ENCODE results near the gene HMGN3. TPM values are rescaled to one million over a fixed set of nuclear protein-coding genes. Genes with fewer than 3 reads are reported as not detected.
A peak's percentile ranks its signal among the peaks of the same experiment; 100 is the strongest.

The HMGN3 gene
- total RNA-seq, 1 donor from 2014 or later: 98.2 TPM

GRCh38 chr6:79215213-79215824, 19.2 kb downstream of the HMGN3 start:
- H3K27ac Mint-ChIP-seq (ENCODE audit: unreplicated experiment): peak overlapping the region; percentile 32
- H3K4me3 Mint-ChIP-seq (ENCODE audit: unreplicated experiment): no peak overlapping the region
- no peaks in the 10 kb centered on the region for H3K27me3 Mint-ChIP-seq (ENCODE audit: unreplicated experiment)
- no peak for TF ChIP-seq CTCF (IDR thresholded peaks at IDR 0.05; ENCODE audit: unreplicated experiment)
- H3K36me3 Mint-ChIP-seq (ENCODE audit: low read depth, unreplicated experiment): peaks cover 2% of the 10 kb centered on the region
- no peak for DNase-seq (ENCODE audit: low spot score)
- no peaks in the 10 kb centered on the region for H3K9me3 Mint-ChIP-seq (ENCODE audit: unreplicated experiment)
- H3K4me1 Mint-ChIP-seq (ENCODE audit: unreplicated experiment): peaks cover 5% of the 10 kb centered on the region

DNA sequence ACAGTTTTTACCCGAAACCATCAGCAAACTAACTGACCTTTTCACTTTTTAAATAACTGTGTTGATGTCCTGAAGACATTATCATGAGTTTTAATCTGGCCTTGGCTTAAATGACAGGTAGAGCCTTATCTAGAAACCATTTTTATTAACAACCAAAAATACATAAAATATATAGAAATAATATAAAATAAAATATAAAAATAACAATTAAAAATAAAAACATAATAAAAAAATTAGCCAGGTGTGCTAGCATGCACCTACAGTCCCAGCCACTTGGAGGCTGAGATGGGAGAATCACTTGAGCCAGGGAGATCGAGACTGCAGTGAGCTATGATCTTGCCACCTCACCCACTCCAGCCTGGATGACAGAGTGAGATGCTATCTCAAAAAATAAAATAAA, 21.6 kb downstream of the HMGN3 start:
- DNase-seq (ENCODE audit: low spot score): no peak
- Mint-ChIP-seq H3K4me3 (ENCODE audit: unreplicated experiment) (no peak overlapping the region), H3K27ac (ENCODE audit: unreplicated experiment) (no peak overlapping the region), H3K36me3 (ENCODE audit: low read depth, unreplicated experiment) (peaks cover 3% of the 10 kb centered on the region), H3K4me1 (ENCODE audit: unreplicated experiment) (peaks cover 5% of the 10 kb centered on the region), H3K9me3 (ENCODE audit: unreplicated experiment) (no peaks in the 10 kb centered on the region), H3K27me3 (ENCODE audit: unreplicated experiment) (peaks cover under 1% of the 10 kb centered on the region)
- no peak for TF ChIP-seq CTCF (IDR thresholded peaks at IDR 0.05; ENCODE audit: unreplicated experiment)

GRCh38 chr6:79208816-79209215, 25.7 kb downstream of the HMGN3 start:
- DNase-seq (ENCODE audit: low spot score): no peak
- Mint-ChIP-seq H3K4me3 (ENCODE audit: unreplicated experiment) (no peak overlapping the region), H3K27ac (ENCODE audit: unreplicated experiment) (no peak overlapping the region), H3K4me1 (ENCODE audit: unreplicated experiment) (peaks cover 9% of the 10 kb centered on the region), H3K36me3 (ENCODE audit: low read depth, unreplicated experiment) (peaks cover 14% of the 10 kb centered on the region), H3K9me3 (ENCODE audit: unreplicated experiment) (no peaks in the 10 kb centered on the region), H3K27me3 (ENCODE audit: unreplicated experiment) (peaks cover 1% of the 10 kb centered on the region)
- TF ChIP-seq CTCF (IDR thresholded peaks at IDR 0.05; ENCODE audit: unreplicated experiment): no peak

DNA sequence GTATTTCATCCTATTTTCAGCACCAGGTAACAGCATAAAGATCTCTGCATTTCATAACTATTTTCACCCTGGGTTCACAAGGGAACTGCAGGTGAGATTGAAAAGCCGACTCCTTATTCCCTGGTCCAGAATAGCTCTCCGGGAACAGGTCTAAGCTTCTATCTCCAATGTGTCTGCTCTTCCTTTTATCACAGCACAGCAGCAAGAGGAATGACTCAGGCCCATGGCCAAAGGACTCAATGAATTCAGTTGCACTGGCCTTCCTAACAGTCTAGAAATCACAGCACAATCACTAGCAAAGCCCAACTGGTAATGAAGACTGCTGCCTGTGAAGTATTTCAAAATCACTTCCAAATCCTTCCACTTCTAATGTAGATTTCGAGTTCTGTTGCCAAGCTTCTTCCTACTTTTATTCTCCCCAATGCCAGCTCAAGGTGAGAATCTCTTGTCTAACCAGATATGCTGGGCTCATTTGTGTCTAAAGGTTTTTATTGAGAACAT, 30.7 kb downstream of the HMGN3 start:
- Mint-ChIP-seq H3K27ac (ENCODE audit: unreplicated experiment) (no peak overlapping the region), H3K36me3 (ENCODE audit: low read depth, unreplicated experiment) (peaks cover 11% of the 10 kb centered on the region), H3K4me3 (ENCODE audit: unreplicated experiment) (no peak overlapping the region), H3K27me3 (ENCODE audit: unreplicated experiment) (peaks cover 3% of the 10 kb centered on the region), H3K4me1 (ENCODE audit: unreplicated experiment) (peaks cover 20% of the 10 kb centered on the region), H3K9me3 (ENCODE audit: unreplicated experiment) (no peaks in the 10 kb centered on the region)
- no peak for DNase-seq (ENCODE audit: low spot score)
- TF ChIP-seq CTCF (IDR thresholded peaks at IDR 0.05; ENCODE audit: unreplicated experiment): no peak

DNA sequence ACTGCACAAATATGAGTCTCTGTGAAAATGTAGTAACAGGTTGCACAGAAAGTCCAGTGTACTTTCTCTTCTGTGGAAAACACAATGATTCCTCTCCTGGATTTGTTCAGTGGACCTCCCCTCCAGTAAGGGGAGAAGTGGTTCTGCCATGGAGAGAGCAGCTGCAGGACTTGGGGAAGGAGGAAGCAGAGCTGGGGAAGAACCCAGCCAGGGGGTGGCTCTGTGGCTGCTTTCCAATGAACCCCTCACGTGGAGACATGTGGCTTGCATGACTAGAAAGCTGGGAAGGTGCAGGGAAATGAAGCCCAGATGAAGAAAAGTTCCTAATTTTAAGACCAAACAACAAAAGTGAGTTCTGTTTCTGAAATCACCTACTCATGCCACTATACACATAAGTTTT, 31.9 kb downstream of the HMGN3 start:
- Mint-ChIP-seq H3K9me3 (ENCODE audit: unreplicated experiment) (no peaks in the 10 kb centered on the region), H3K27me3 (ENCODE audit: unreplicated experiment) (peaks cover 2% of the 10 kb centered on the region), H3K36me3 (ENCODE audit: low read depth, unreplicated experiment) (peaks cover 11% of the 10 kb centered on the region), H3K27ac (ENCODE audit: unreplicated experiment) (no peak overlapping the region), H3K4me3 (ENCODE audit: unreplicated experiment) (no peak overlapping the region), H3K4me1 (ENCODE audit: unreplicated experiment) (peaks cover 20% of the 10 kb centered on the region)
- DNase-seq (ENCODE audit: low spot score): no peak
- TF ChIP-seq CTCF (IDR thresholded peaks at IDR 0.05; ENCODE audit: unreplicated experiment): no peak
